Endodermal cell (in vitro differentiated cells): ENCODE measurements around the gene APBA2. TPM values are rescaled to one million over a fixed set of nuclear protein-coding genes. Genes with fewer than 3 reads are reported as not detected.

Experiments used
- DNase-seq: peaks from one replicate; pipeline ENCODE4 v3.0.0-alpha.2; 2017
- H3K27ac ChIP-seq: 2 replicates; pipeline ENCODE4 v1.5.1; 2013; ENCODE audit warnings: mild to moderate bottlenecking, low read depth, low read length, moderate library complexity
- H3K27me3 ChIP-seq: 2 replicates; pipeline ENCODE4 v1.6.1; 2013; ENCODE audit warnings: mild to moderate bottlenecking, low read length, moderate library complexity; ENCODE audit not compliant: insufficient read depth, control insufficient read depth, poor library complexity, severe bottlenecking
- H3K36me3 ChIP-seq: 2 replicates; pipeline ENCODE4 v1.7.0; 2013; ENCODE audit warnings: mild to moderate bottlenecking, low read length, moderate library complexity; ENCODE audit not compliant: control insufficient read depth, insufficient read depth
- H3K4me1 ChIP-seq: one replicate; pipeline ENCODE4 v1.7.0; 2013; ENCODE audit warnings: low read length; ENCODE audit not compliant: control insufficient read depth, insufficient read depth
- H3K4me3 ChIP-seq: 2 replicates; pipeline ENCODE4 v1.5.1; 2013; ENCODE audit warnings: mild to moderate bottlenecking, low read length, moderate library complexity
- H3K9ac ChIP-seq: 2 replicates; pipeline ENCODE4 v1.6.1; 2013; ENCODE audit warnings: mild to moderate bottlenecking, low read length, moderate library complexity; ENCODE audit not compliant: poor library complexity, severe bottlenecking; ENCODE audit errors: extremely low read depth
- H3K9me3 ChIP-seq: 2 replicates; pipeline ENCODE4 v1.6.1; 2013; ENCODE audit warnings: mild to moderate bottlenecking, low read length, moderate library complexity; ENCODE audit not compliant: control insufficient read depth
- H3K27ac Mint-ChIP-seq: 2 replicates; pipeline ENCODE4 v1.8.0; 2020; ENCODE audit warnings: mixed read lengths
- H3K27me3 Mint-ChIP-seq: 2 replicates; pipeline ENCODE4 v1.8.0; 2021; ENCODE audit warnings: mild to moderate bottlenecking, mixed read lengths; ENCODE audit not compliant: insufficient read depth
- H3K36me3 Mint-ChIP-seq: 2 replicates; pipeline ENCODE4 v1.8.0; 2020; ENCODE audit warnings: low read depth, mixed read lengths
- H3K4me1 Mint-ChIP-seq: 2 replicates; pipeline ENCODE4 v1.8.0; 2020; ENCODE audit warnings: mixed read lengths
- H3K4me3 Mint-ChIP-seq: 2 replicates; pipeline ENCODE4 v1.8.0; 2020; ENCODE audit warnings: mild to moderate bottlenecking, moderate library complexity, mixed read lengths
- H3K9me3 Mint-ChIP-seq: 2 replicates; pipeline ENCODE4 v1.8.0; 2020; ENCODE audit warnings: mild to moderate bottlenecking, mixed read lengths
- CTCF ChIP-seq: fragments of 200-600 bp; sonication (generic); conservative IDR thresholded peaks from 2 replicates; pipeline ENCODE4 v1.5.0; 2021; ENCODE audit warnings: antibody characterized with exemption, mild to moderate bottlenecking
- WGBS, 2 experiments: methylation state at CpG; one replicate each; pipeline versions ENCODE4 v1.1.5 to v1.1.7; 2013; ENCODE audit warnings: missing lambda C conversion rate in 2 of 2, mixed read lengths in 1 of 2; ENCODE audit not compliant: insufficient coverage in 1 of 2, insufficient read length in 1 of 2; 5-methylcytosine and 5-hydroxymethylcytosine counted together
- total RNA-seq, 2 donors: library from RNA; stranded (reverse); fragmentation: NEBNext Ultra II Directional in 1 of 2; extraction: Animal tissue kit (Norgen Biotek cat#: 25700) in 1 of 2; gene quantifications; 2 replicates in 1 of 2; 3 replicates in 1 of 2; pipeline ENCODE4 v1.2.1, GENCODE V29; 2021

Gene APBA2
- total RNA-seq, 2 donors from 2014 or later = 27.1 to 27.3 TPM

GRCh38 chr15:28929200-28929599, 43.4 kb downstream of the APBA2 start:
- Mint-ChIP-seq H3K27ac (no peak overlapping the region), H3K9me3 (peaks cover 9% of the 10 kb centered on the region), H3K4me1 (no peaks in the 10 kb centered on the region), H3K27me3 (no peaks in the 10 kb centered on the region), H3K36me3 (peaks cover 16% of the 10 kb centered on the region), H3K4me3 (no peak overlapping the region)
- Histone ChIP-seq H3K4me3 (no peak overlapping the region), H3K27me3 (no peaks in the 10 kb centered on the region), H3K4me1 (no peaks in the 10 kb centered on the region), H3K36me3 (no peaks in the 10 kb centered on the region), H3K9me3 (peaks cover 10% of the 10 kb centered on the region), H3K27ac (no peak overlapping the region), H3K9ac (no peak overlapping the region)
- TF ChIP-seq CTCF = no peak
- WGBS, 2 experiments = 90 to 97% methylated on average over 7 to 10 of the region's 10 CpGs
- DNase-seq = peak; percentile 17

GRCh38 chr15:28930011-28930410, 44.2 kb downstream of the APBA2 start:
- Mint-ChIP-seq H3K4me1 (no peaks in the 10 kb centered on the region), H3K4me3 (no peak overlapping the region), H3K36me3 (peaks cover 14% of the 10 kb centered on the region), H3K27ac (no peak overlapping the region), H3K9me3 (peaks cover 9% of the 10 kb centered on the region), H3K27me3 (no peaks in the 10 kb centered on the region)
- 96% methylated on average over 4 to 6 of the region's 6 CpGs for WGBS, 2 experiments
- DNase-seq = no peak
- H3K4me3 ChIP-seq = no peak overlapping the region
- H3K27ac ChIP-seq = no peak overlapping the region
- peaks cover 10% of the 10 kb centered on the region for H3K9me3 ChIP-seq
- no peaks in the 10 kb centered on the region for H3K36me3 ChIP-seq
- TF ChIP-seq CTCF = no peak
- H3K9ac ChIP-seq = no peak overlapping the region
- H3K4me1 ChIP-seq = no peaks in the 10 kb centered on the region
- H3K27me3 ChIP-seq = no peaks in the 10 kb centered on the region

GRCh38 chr15:28930476-28931291, 44.9 kb downstream of the APBA2 start:
- no peak overlapping the region for H3K27ac Mint-ChIP-seq

More at GRCh38 chr15:28930476-28931291, 44.9 kb downstream of the APBA2 start:
- Mint-ChIP-seq H3K4me1 (peaks cover 3% of the 10 kb centered on the region), H3K9me3 (peaks cover 9% of the 10 kb centered on the region), H3K36me3 (peaks cover 14% of the 10 kb centered on the region), H3K27me3 (no peaks in the 10 kb centered on the region), H3K4me3 (no peak overlapping the region)
- Histone ChIP-seq H3K27me3 (no peaks in the 10 kb centered on the region), H3K9me3 (peaks cover 10% of the 10 kb centered on the region), H3K4me1 (no peaks in the 10 kb centered on the region), H3K36me3 (no peaks in the 10 kb centered on the region), H3K9ac (no peak overlapping the region), H3K4me3 (no peak overlapping the region), H3K27ac (no peak overlapping the region)
- 87 to 88% methylated on average over 7 to 16 of the region's 16 CpGs for WGBS, 2 experiments
- DNase-seq = peak; percentile 40
- TF ChIP-seq CTCF = no peak
